ENCODE measurements around the gene DNAJB2.

- TF ChIP-seq ZNF274 (IDR thresholded peaks at IDR 0.05; ENCODE audit: low read depth, low read length) (no peak), SUZ12 (IDR thresholded peaks at IDR 0.05; ENCODE audit: extremely low read depth, insufficient read depth, insufficient read length) (no peak)
Measured at GRCh38 chr2:219279151-219279915, at the start of gene DNAJB2.
